IPS-NIHi11 (cell line): ENCODE measurements around the gene HHIPL1.
A peak's percentile ranks its signal among the peaks of the same experiment; 100 is the strongest.

Experiments used
- DNase-seq: peaks from one replicate; pipeline ENCODE4 v3.0.0; 2012; ENCODE audit warnings: mixed read lengths, low spot score

The HHIPL1 gene

DNA sequence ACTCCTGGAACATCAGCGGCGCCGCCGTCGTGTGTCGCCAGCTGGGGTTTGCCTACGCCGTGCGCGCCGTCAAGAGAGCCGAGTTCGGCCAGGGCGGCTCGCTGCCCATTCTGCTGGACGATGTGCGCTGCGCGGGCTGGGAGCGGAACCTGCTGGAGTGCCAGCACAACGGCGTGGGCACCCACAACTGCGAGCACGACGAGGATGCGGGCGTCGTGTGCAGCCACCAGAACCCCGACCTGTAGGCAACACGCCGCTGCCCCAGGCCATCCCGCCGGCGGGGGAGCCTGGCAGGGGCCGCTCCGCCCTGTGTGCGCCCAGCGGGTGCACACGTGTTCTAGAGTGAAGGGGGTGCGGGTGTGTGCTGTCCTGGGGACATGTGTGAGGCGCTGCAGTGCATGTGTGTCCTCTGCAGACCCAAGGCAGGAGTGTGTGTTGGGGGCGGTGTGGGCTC lies 30.5 kb downstream of the HHIPL1 start:
- no peak for DNase-seq

DNA sequence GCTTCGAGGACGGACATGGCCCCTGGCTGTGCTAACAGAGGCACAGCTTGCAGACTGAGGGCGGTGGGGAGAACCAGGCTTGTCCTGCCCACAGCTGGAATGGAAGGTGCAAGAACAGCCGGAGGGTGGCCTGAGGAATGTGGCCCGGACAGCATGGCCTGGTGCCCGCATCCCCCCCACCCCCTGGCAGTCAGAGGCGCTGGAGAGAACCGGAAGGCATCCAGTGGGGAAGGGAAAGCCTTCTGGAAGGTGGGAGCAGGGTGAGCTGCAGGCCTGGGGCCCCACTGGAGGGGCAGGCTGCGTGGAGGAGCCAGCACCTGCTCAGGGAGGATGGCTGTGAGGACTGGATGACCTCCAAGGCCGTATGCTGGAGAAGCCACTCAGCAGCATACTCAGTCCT lies 31.0 kb downstream of the HHIPL1 start:
- DNase-seq: no peak

DNA sequence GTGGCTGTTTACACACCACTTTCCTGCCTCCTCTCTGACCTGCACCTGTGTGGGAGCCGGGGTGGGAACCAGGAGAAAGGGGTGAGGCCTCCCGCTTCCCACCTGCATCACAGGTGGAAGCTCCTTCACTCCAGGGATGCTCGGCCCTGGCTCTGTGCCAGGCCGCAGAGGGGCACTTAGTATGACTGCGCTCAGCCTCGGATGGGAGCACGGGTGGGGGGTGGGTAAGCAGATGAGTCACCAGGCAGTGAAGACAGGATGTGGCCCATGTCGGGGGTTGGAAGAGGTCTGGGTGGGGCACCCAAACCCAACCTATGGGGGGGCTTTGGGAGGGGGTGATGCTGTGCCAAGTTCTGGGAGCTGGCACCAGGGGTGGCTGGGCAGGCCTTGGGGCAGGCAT lies 31.7 kb downstream of the HHIPL1 start:
- no peak for DNase-seq

DNA sequence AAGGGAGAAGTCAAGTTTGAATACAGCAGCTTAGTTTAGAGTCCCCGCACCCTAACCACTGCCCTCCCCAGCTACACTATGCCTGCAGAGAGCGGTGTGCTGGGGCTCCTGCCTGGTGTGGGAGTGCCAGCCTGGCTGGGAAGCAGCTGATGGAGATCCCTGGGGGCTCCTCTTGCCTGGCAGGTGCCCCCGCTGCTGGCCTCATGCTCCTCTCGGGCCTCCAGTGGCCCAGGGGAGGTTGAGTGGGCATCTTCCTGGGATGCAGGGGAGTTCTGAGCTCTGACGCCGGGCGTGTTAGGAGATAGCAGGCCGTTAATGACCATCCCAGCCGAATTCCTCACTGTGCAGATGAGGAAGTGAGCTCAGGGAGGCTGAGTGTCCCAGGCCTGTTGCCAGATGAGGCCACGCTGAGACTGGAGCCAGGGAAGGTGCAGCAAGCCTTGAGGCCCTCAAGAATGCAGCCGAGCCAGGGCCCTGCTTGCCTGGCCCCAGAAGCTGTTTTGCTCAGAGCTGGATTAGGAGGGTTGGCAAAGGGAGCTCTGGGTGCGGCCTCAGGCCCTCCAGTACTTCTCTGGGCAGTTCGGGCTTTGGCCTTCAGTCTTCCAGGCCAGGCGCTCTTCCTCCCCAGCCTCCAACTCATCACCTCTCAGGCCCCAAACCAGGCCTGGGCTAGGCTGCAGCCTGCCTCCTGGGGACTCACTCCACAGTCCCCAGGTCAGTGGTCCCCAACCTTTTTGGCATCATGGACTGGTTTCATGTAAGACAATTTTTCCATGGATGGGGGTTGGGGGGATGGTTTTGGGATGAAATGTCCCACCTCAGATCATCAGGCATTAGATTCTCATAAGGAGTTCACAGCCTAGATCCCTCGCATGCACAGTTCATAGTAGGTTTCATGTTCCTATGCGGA lies 32.6 kb downstream of the HHIPL1 start:
- no peak for DNase-seq

DNA sequence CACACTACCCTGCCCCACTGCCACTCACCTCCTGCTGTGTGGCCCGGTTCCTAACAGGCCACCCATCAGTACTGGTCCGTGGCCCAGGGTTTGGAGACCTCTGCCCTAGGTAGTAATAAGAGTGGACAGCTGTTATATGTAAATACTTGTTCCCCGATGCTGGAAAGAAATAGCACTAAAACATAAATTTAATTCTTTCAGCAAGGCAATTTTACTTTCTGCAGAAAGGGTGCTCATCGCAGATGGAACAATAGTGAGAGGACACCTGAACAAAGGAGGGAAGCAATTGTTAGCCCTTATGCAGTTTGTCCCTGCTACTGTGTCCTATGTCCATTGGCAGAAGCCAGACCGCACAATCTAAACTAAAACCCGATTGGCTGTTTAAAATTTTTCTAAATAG lies 33.3 kb downstream of the HHIPL1 start:
- no peak for DNase-seq

DNA sequence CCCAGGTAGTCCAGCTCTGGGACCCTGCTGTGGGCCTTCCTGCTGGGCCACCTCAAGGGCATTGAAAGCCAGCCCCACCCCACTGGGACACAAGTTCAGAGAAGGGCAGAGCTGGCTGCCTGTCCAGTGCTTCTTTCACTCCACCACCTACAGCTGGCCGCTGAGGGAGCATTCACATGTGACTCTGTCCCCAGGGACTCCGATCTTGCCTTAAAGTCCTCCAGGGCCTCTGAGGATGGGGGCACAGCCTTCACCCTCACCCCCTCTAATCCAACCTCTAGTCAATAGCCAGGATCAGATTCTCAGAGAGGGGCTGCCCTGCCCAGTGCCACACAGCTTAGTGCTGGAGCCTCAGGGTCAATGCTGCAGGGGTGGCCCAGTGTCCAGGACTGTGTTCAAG lies 34.2 kb downstream of the HHIPL1 start:
- no peak for DNase-seq

DNA sequence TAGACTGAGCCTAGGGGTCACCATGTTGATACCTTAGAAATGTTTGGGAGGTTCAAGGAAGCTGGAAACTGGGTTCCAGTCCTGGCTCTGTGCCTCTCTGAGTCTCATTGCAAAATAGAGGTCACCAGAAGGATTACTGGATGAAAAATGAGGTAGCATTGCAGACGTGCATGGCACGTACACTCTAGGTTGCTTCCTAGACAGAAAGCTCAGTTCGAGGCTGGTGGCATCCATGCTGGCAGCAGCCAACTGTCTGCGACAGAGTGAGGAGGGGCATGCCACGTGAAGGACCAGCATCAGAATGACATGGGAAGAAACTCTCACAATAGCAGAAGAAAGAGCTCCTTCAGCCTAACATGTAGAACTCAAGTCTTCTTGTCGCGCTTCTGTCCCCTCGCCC lies 34.6 kb downstream of the HHIPL1 start:
- no peak for DNase-seq

DNA sequence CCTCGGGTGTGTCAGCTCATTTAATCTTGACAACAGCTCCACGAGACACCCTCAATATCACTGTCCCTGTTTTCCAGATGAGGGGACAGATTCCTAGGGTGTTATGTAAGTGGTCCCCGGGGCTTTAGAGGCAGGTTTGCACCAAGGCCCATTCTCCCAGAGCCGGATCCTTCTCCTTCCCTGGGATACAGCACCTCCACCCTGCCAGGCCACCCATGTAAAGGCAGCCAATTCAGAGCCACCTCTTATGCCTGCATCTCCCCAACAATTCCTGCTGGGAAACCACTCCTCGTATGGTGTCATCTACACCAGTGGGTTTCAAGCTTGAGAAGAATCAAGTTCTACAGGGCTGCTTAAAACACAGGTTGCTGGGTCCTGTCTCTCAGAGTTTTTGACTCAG lies 35.1 kb downstream of the HHIPL1 start:
- no peak for DNase-seq

DNA sequence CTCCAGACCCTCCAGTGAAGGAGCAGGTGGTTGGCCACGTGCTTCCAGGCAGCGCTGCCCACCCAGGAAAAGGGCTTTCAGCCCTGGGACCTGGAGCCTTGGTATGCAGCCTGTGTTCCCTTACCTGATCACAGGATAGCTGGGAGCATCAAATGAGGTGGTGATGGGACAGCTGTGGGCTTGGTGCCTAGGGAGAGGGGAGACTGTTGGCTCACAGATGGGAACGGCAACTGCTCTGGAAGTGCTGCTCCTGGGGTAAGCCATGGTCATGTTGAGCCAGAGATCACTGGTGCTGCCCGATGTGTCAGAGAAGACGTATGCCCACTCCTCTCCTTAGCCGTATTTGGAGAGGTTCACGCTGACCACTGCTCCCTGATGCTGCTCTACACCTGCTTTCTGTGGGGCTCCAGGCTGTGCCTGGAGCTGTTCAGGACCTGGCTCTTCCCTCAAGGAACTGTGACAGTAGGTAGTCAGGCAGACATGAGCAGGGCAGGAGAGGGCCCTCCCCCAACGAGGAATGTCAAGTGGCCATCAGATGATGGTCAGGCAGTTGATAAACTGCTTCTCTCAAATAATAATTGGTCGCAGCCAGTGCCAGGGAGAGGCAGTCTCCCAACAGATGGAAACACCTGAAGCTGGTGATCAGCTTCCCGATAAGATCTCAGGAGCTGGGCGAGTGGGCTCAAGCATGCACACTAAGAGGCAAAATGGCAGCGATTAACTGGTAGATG lies 36.3 kb downstream of the HHIPL1 start:
- DNase-seq: no peak

DNA sequence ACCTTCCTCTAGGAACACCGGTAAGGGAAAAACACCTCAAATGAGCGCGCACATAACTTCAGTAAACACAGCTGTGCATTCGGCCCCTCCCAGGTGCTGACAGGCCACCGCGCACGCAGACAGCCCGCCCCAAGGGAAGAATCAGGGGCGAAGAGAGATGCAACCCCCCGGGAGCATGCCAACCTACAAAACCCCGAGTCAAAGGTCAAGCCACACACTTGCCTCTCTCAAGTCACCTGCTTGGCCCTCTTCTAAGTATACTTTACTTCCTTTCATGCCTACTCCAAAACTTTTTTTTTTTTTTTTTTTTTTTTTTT lies 36.9 kb downstream of the HHIPL1 start:
- no peak for DNase-seq

DNA sequence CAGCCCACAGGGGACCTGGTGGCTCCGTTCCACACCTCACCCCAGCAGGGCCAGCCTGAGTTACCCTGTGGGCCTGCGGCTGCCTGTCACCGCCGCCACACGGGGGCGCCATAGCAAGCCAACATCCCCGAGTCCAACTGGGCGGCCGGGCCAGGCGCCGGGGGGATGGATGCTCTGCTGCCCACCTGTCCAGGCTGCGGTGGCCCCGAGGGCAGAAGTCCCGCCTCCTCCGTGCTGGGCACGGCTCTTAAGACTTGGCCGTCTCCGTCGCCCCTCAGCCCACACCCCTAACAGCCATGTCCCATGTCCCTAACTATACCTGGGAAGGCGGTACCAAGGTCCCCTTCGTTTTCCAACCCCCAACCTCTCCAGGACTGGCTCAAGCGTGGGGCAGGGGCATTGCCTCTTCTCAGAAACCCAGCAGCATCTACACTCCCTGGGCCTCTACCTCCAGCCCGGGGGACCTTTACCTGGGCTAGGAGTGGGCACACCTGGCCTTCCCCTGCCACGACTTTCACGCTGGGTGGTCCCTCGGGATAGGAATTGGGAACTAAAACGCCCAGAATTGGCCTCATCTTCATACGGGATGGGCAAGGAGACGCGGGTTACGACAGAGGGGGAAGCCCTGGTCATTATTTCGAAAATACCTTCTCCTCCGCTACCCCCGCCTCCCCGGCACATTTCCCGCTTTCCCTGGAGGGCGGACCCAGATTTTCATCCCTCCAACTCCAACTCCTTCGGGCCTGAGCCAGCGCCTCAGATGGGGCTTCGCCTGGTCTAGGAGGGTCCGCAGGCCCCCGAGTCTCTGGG lies 38.1 kb downstream of the HHIPL1 start:
- peak; percentile 89 for DNase-seq

DNA sequence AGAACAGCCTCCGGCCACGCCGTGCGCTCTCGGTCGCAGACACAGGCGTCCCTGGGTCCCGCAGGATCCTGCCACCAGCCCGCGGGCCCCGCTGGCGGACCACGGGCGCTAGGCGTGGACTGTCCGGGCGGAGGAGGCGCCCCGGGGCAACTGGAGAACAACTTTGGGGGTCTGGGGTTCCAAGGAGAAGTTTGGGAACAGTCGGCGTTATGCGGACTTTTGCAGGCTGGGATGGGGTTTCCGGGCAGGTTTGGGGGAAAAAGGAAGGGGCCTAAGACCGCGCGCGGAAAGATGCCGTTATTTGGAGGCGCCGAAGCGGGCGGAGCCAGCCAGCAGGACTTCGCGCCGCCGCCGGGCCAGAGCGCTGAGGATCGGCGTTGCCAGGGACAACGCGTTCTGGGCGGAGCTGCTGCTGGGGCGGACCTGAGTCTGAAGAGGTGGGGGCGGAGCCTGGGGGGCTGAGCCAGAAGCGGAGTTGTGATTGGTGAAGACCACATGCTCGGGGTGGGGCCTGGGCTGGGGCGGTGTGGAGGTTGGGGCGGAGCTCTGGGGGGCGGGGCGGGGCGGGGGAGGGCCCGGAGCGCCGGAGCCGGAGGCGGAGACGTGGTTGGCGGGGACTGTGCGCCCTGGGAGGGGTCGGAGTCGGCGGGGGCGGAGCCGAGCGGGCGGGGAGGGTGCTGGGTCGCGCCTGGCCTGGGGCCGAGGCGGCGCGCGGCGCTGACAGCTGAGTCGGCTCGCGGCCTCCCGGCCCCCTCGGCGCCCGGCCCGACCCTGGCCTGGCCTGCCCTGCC lies 38.9 kb downstream of the HHIPL1 start, which contains the start of gene CYP46A1:
CYP46A1 (plus strand) TSS at position 680 of the 791 bp plus-strand sequence. CDS start 120 bp downstream, outside the sequence.
- peak; percentile 99 for DNase-seq

DNA sequence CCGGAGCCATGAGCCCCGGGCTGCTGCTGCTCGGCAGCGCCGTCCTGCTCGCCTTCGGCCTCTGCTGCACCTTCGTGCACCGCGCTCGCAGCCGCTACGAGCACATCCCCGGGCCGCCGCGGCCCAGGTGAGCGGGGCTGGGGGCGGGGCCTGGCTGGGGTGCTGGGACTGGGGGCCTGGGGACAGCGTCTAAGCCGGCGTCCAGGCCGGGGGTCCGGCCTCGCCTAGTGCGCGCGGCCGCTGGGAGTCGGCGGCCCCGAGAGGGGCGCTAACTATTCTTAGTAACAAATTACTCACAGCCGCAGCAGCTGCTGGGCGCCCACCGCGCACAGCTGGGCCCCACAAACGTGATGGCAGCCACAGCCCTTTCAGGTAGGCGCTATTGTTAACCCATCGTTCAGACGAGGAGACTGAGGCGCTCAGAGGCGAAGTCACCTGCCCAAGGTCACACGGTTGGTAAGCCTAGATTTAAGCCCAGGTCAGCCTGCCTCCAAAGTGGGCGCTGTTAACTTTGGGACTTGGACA lies 39.5 kb downstream of the HHIPL1 start:
- DNase-seq: no peak

DNA sequence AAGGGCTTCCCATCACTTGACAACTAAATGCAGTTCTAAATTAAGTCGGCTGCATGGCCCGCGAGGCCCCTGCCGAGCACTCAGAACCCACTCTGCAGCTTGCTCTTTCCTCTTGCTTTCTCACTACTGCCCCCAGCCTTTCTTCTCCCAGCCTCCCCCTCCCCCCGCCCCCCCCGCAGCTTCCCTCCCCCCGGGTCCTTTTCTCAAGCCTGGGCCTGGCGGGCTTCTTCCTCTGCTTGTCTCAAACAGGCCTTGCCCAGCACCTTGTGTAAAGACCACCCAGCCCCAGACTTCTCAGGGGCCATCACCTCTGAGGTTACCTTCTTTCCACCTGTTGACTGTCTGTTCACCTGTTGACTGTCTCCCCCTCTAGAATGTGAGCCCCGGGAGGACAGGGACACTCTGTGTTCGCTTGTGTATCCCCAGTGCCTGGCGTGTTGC lies 40.2 kb downstream of the HHIPL1 start:
- no peak for DNase-seq

DNA sequence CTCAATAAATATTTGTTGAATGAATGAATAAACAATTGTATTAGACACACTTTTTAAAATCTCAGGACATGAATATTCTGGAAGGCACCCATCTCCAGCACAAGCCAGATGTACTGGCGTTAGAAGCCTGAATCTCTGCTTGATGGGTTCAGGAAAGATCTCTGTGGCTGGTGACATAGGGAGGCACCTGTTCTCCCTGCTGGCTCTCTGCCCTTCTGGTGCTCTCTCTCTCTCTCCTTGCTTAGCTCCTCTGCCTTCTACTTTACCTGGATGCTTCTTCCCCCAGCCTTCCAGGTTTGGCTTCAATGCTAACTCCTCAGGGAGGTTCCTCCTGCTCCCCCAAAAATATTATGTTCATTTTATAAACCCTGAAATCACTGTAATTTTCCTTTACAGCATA lies 40.7 kb downstream of the HHIPL1 start:
- no peak for DNase-seq

DNA sequence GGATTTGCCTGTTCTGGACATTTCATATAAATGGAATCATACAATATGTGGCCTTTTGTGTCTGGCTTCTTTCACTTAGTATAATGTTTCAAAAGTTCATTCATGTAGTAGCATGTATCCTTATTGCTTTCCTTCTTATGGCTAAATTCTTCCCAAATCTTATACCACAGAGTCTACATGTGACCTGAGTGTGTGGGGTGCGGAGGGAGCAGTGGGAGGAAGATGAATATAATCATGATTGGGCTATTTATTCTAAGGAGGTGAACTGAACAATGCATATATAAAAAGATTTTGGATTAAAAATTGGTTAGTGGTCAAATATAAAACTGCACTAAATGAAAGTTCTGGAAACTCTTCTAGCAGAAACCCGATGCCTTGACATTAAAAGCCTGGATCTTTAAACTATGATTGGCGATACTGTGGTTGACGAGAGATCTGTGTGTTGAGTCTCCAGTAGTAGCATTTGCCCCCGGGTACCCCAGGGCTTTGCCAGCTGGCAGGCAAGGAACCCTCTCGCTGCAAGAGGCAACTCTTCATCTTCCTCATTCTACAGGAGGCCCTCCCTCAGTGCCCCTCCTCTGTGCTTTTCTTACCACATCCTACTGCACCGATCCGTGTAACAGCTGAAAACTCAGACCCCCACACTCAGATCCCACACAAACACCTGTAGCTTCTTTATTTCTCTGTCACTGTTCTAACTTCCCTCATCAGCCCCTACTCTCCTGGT lies 41.8 kb downstream of the HHIPL1 start:
- no peak for DNase-seq

DNA sequence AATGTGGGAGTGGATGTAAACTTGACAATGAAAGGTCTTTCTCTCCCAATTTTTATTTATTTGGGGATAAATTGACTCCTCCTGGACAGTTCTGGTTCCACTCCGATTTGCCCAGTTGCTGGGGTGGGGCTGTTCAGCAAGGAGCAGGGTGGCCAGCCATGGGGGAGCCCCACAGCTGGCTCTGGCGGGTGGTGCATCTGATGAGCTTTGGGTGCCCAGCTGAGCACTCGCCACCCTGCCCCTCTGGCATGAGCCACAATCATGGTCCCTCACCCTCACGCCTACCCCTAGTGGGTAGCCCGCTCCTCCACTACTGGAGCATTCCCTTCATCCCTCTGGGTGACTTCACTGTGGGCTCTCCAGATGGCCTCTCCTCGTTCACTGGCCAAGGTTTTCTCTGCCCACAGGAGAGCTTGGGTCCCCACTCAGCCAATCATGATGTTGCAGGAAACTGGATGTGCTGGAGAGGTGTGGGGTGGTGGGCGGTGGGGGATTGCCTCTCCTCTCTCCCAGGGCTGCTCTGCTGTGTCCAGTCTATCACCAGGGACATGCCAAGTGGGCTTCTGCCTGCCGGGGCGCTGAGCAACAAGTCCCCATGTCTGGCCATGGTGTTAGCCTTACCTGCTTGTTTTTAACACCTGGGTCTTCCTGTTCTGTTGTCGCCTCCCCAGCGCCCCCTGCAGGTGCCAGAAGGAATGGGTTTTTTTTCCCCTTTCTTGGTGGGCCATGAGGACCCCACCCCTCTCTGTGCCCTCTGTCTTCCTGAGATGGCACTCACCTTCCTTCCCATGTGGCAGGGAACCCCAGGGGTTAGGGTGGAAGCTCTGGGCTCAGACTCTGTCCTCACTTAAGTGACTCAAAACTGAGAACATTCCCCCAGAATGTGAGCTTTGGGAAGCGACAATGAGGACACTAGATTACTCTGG lies 42.6 kb downstream of the HHIPL1 start:
- DNase-seq: peak; percentile 71

DNA sequence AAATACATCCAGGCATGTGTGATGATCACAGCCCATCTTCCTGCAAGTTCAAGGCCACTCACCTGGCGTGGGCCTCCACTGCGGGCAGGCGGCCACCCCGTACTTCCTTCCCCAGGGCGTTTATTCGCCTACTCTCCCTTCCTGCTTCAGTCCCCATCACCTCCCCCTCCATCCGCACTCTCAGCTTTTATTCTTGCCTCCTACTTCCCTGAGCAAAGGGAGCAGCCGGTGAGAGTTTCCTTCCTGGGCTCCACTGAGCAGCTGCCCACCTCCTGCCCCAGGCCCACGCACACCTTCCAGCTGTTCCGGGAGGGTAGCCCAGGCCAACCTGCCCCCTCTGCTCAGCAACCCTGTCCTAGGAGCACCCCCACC lies 43.3 kb downstream of the HHIPL1 start:
- DNase-seq: no peak

DNA sequence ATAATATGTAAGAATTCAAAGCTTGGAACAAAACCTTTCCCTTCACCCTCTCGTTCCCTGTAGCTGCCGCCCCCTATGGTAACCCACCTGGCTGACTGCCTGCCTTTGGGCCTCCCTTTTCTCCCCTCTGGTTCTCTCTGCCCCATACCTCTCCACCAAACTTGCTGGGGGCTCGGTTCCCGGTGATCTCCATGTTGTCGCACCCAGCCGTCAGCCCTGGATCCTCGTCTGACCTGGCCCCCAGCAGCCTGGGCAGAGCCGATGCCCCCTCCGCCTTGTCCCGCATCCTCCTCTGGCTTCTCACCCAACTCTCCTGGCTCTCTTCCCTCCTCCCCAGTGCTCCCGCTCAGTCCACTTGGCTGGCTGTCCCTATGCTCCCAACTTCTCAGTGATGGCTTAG lies 43.7 kb downstream of the HHIPL1 start:
- DNase-seq: no peak
